ENCODE measurements around the gene PPP2R2C.

Gene PPP2R2C

DNA sequence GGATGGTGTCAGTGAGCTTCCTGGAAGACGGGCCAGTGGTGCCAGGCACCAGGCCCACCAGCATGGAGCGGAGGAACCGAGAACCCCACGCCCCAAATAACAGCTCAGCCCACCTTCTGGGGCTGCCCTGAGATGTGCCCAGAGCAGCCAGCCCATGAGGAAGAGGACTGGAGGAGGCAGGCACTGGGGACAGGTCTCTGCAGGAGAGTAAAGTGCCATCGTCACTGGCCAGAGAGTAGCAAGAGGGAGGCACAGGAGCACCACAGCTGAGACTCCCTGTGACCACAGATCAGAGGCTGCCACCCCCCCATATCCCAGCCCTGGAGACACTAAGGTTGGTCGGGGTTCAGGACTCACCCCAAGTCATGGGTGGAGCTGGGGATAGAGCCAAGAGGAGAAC, 63.0 kb downstream of the PPP2R2C start:
- Histone ChIP-seq H3K4me1 (ENCODE audit: control insufficient read depth, insufficient read depth, low read length) (no peaks in the 10 kb centered on the region), H3K4me3 (ENCODE audit: low read length) (no peak overlapping the region), H3K36me3 (ENCODE audit: control insufficient read depth, insufficient read depth, low read length) (no peaks in the 10 kb centered on the region), H3K27ac (ENCODE audit: low read depth, low read length) (no peak overlapping the region), H3K27me3 (ENCODE audit: control insufficient read depth, insufficient read depth, low read length) (peaks cover 2% of the 10 kb centered on the region), H3K9ac (ENCODE audit: low read length) (no peak overlapping the region)

DNA sequence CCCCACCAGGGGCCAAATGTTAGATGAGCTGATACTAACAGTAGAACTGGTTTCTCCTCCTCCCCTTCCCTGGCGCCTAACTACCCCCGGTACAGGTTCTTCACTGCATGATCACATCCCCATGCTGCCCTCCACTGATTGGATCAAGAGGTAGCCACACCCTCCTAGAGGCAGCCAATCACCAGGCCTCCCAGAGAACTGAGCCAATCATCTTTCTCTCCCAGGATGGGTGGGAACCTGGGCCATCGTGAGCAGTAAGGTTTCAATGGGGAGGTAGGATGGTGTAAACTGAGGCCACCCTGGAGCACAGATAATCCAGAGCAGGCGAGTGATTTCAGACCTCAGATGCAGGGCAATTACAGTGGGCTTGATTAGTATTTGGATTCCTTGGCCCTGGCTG, 64.2 kb downstream of the PPP2R2C start:
- H3K9ac ChIP-seq (ENCODE audit: low read length), result no peak overlapping the region
- H3K4me1 ChIP-seq (ENCODE audit: control insufficient read depth, insufficient read depth, low read length), result no peaks in the 10 kb centered on the region
- H3K27ac ChIP-seq (ENCODE audit: low read depth, low read length), result no peak overlapping the region
- H3K4me3 ChIP-seq (ENCODE audit: low read length), result no peak overlapping the region
- no peaks in the 10 kb centered on the region for H3K36me3 ChIP-seq (ENCODE audit: control insufficient read depth, insufficient read depth, low read length)
- peaks cover 2% of the 10 kb centered on the region for H3K27me3 ChIP-seq (ENCODE audit: control insufficient read depth, insufficient read depth, low read length)

DNA sequence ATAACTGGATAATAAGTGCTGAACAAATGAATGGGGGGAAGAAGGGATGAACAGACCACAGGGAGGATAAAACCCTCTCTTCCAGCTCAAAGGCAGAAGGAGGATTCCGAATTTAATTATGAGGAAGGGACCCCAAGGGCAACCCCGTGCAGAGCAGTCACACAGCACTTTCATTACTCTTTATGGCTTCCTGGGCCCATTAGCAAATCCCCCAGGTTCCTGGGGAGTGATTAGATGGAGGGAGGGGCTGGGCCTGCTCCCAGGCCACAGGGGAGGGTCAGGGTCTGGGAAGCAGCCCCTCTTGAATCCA, 67.1 kb downstream of the PPP2R2C start:
- Histone ChIP-seq H3K27me3 (ENCODE audit: control insufficient read depth, insufficient read depth, low read length) (peaks cover 11% of the 10 kb centered on the region), H3K4me3 (ENCODE audit: low read length) (no peak overlapping the region), H3K4me1 (ENCODE audit: control insufficient read depth, insufficient read depth, low read length) (no peaks in the 10 kb centered on the region), H3K9ac (ENCODE audit: low read length) (no peak overlapping the region), H3K27ac (ENCODE audit: low read depth, low read length) (no peak overlapping the region), H3K36me3 (ENCODE audit: control insufficient read depth, insufficient read depth, low read length) (no peaks in the 10 kb centered on the region)

DNA sequence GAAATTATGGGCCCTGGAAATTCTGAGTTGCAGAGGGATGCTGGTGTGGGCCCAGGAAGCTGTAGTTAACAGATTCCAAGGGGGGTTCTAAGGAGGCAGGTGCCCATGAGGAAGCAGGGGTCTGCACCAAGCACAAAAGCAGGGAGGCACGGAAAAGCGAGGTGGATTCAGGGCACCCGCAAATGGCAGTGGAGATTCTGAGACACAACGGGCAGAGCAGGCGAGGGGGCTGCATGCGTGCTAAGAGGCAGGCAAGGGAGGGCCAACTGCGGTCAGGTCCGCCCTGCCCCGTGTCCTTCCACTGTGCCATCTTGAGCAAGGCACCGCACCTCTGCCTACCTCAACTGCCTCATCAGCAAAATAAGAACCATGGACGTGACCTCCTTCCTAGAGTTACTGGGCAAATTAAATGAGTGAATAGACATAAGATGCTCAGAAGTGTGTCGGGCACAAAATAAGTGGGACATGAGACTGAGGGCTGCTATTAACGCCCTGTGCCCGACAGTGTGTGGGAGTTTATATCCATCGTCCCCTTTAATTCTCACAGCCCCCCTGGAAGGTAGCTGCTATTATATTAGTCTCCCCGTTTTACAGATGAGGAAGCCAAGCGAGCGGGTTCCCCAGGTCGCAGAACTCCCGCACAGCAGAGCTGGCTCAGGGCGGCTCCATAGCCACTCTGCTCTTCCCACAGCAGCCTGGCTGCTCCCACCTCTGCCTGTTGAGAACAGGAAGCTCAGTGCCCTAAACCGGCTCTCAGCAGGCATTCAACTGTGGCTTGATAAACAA, 67.6 kb downstream of the PPP2R2C start:
- Histone ChIP-seq H3K4me3 (ENCODE audit: low read length) (no peak overlapping the region), H3K27me3 (ENCODE audit: control insufficient read depth, insufficient read depth, low read length) (peaks cover 9% of the 10 kb centered on the region), H3K36me3 (ENCODE audit: control insufficient read depth, insufficient read depth, low read length) (no peaks in the 10 kb centered on the region), H3K4me1 (ENCODE audit: control insufficient read depth, insufficient read depth, low read length) (no peaks in the 10 kb centered on the region), H3K27ac (ENCODE audit: low read depth, low read length) (no peak overlapping the region), H3K9ac (ENCODE audit: low read length) (no peak overlapping the region)

DNA sequence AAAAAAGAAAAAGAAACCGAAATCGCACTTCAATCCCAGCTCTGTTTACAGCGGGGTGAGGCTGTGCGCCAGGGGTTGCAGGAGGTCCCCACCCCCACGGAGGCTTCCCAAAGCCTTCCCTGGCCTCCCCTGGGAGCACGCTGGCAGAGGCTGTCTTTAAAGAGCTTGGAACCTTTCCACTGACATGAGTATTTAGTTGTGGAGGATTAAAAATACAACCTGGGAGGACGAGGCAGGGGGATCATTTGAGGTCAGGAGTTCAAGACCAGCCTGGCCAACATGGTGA, 69.1 kb downstream of the PPP2R2C start:
- no peak overlapping the region for H3K27ac ChIP-seq (ENCODE audit: low read depth, low read length)
- peaks cover 9% of the 10 kb centered on the region for H3K27me3 ChIP-seq (ENCODE audit: control insufficient read depth, insufficient read depth, low read length)
- H3K4me1 ChIP-seq (ENCODE audit: control insufficient read depth, insufficient read depth, low read length), result no peaks in the 10 kb centered on the region
- no peak overlapping the region for H3K4me3 ChIP-seq (ENCODE audit: low read length)
- no peak overlapping the region for H3K9ac ChIP-seq (ENCODE audit: low read length)
- H3K36me3 ChIP-seq (ENCODE audit: control insufficient read depth, insufficient read depth, low read length), result no peaks in the 10 kb centered on the region

DNA sequence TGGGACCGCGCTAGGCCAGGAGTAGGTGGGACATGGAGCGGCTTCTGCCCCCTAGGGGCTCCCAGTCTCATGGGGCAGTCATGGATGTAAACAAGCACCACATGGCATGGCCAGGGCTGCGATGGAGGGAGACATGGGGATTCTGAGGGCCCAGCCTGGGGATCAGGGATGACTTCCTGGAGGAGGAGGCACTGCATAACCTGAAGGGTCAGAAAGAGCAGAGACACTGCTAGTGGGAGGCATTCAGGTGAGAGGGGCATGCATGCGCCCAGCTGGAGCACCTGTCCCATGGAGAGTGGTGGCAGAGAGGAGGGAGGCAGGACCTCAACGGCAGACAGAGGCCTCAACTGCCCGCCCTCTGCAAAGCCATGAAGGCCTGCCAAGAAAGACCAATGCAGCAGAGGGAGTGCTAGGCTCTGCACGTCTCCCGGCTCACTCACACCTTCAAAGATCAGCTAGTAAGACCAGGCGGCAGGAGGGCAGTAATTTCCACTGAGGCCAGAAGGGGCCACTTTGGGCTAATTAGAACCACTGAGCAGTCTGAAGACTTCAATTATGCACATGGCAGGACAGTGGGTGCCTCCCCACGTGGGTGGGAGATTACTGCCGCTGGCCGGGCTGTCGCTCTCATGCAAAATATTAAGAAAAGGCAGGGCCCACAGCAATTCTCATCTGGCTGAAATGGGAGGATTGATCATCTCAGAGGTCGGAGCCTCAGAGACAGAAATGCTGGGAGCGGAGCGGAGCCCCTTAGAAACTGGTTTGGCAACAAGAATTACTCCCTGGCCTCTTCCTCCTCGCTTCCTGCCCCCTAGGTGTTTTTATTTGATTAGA, 69.6 kb downstream of the PPP2R2C start:
- Histone ChIP-seq H3K9ac (ENCODE audit: low read length) (no peak overlapping the region), H3K27ac (ENCODE audit: low read depth, low read length) (no peak overlapping the region), H3K4me3 (ENCODE audit: low read length) (no peak overlapping the region), H3K27me3 (ENCODE audit: control insufficient read depth, insufficient read depth, low read length) (peaks cover 9% of the 10 kb centered on the region), H3K36me3 (ENCODE audit: control insufficient read depth, insufficient read depth, low read length) (no peaks in the 10 kb centered on the region), H3K4me1 (ENCODE audit: control insufficient read depth, insufficient read depth, low read length) (no peaks in the 10 kb centered on the region)

DNA sequence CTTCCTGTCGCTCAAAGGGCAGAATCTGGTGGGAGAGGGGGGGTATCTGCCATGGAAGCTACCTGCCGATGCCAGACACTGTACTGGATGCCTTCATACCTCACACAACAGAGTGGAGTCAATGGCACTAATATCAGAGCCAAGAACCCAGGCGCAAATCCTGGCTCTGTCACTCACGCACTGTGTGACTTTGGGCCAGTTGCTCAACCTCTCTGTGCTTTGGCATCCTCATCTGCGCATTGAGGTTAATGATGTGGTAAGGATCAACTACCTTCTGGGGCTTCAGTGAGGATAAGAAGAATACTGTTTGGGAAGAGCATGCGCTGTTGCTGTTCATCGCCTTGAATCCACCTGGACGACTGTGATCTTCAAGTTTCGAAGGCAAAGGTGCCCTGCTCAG, 70.6 kb downstream of the PPP2R2C start:
- H3K4me1 ChIP-seq (ENCODE audit: control insufficient read depth, insufficient read depth, low read length), result no peaks in the 10 kb centered on the region
- H3K4me3 ChIP-seq (ENCODE audit: low read length), result no peak overlapping the region
- H3K36me3 ChIP-seq (ENCODE audit: control insufficient read depth, insufficient read depth, low read length), result no peaks in the 10 kb centered on the region
- no peak overlapping the region for H3K27ac ChIP-seq (ENCODE audit: low read depth, low read length)
- H3K9ac ChIP-seq (ENCODE audit: low read length), result no peak overlapping the region
- peaks cover 9% of the 10 kb centered on the region for H3K27me3 ChIP-seq (ENCODE audit: control insufficient read depth, insufficient read depth, low read length)

DNA sequence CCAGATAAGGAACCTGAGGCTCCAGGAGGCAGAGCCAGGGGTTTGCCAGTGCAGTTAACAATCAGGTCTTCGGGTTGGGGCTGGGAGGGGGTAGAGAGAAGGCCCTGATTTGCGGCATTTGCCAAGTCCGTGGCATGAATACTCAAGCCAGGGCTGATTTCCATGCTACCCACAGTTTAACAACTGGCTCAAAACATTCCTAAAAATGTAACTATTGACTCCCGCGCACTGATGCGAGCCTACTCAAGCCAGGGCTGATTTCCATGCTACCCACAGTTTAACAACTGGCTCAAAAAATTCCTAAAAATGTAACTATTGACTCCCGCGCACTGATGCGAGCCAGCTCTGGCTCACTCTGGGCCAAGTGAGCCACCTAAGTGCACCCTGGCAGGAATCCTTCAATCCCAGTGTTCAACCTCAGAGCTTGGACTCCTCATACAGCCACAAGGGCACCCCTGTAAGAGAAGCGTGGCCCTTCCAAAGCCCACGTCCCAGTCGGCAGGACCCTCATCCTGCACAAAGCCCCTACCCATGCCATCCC, 75.6 kb downstream of the PPP2R2C start:
- Histone ChIP-seq H3K9ac (ENCODE audit: low read length) (no peak overlapping the region), H3K36me3 (ENCODE audit: control insufficient read depth, insufficient read depth, low read length) (no peaks in the 10 kb centered on the region), H3K4me3 (ENCODE audit: low read length) (no peak overlapping the region), H3K27ac (ENCODE audit: low read depth, low read length) (no peak overlapping the region), H3K27me3 (ENCODE audit: control insufficient read depth, insufficient read depth, low read length) (no peaks in the 10 kb centered on the region), H3K4me1 (ENCODE audit: control insufficient read depth, insufficient read depth, low read length) (no peaks in the 10 kb centered on the region)

DNA sequence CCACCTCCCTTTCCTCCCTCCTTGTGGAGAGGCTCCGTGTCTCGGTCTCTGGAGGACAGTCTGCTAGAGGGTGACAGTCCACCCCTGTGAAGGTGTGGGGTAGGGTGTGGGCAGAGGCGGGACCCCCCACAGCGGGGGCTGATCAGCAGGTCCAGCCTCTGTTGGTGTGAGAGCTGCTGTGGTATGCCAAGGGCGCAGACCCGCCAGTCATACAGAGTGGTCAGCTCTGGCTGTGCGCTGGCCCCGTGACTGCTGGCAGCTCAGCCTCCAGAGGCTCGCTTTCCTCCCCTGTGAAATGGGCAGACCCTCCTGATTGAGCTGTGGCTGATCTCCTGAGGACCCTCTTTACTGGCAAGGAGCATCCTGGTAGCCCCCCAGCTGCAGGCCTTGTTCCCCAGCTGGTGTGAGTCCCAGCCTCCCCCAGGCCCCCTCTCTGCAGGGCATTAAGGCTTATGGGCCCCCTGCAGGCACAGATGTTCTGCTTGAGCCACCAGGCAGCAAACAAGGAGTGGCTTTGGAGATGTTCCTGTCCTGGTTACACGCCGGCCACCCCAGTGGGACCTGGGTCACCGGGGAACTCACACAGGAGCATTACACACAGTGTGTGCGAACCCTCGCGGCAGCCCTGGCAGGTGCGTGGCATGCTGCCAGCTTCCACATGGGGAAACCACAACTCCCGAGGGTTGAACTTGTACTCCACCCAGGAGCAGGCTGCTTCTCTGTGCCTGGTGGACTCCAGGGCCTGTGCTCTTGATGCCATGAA, 76.8 kb downstream of the PPP2R2C start:
- Histone ChIP-seq H3K27me3 (ENCODE audit: control insufficient read depth, insufficient read depth, low read length) (no peaks in the 10 kb centered on the region), H3K27ac (ENCODE audit: low read depth, low read length) (no peak overlapping the region), H3K36me3 (ENCODE audit: control insufficient read depth, insufficient read depth, low read length) (no peaks in the 10 kb centered on the region), H3K4me1 (ENCODE audit: control insufficient read depth, insufficient read depth, low read length) (no peaks in the 10 kb centered on the region), H3K9ac (ENCODE audit: low read length) (no peak overlapping the region), H3K4me3 (ENCODE audit: low read length) (no peak overlapping the region)

DNA sequence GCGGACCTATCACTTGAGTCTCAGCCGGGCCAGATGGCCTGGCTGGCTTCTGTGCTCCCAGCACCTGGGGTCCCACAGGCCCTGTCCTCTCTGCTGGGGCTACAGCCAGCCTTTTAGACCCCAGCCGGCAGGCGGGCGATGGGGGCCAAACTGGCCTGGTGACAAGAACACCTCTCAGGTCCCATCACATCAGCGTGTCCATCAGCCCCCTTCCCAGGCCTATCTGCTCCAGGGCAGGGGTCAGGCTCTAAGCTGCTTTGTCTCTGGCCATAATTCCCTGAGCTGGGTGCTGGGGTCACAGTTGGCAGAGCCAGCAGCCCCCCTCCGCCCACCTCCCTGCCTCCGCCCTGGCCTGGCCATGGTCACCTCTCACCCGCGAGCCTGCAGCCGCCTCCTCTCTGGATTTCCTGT, 77.7 kb downstream of the PPP2R2C start:
- no peaks in the 10 kb centered on the region for H3K4me1 ChIP-seq (ENCODE audit: control insufficient read depth, insufficient read depth, low read length)
- H3K36me3 ChIP-seq (ENCODE audit: control insufficient read depth, insufficient read depth, low read length), result no peaks in the 10 kb centered on the region
- peaks cover 4% of the 10 kb centered on the region for H3K27me3 ChIP-seq (ENCODE audit: control insufficient read depth, insufficient read depth, low read length)
- no peak overlapping the region for H3K9ac ChIP-seq (ENCODE audit: low read length)
- no peak overlapping the region for H3K4me3 ChIP-seq (ENCODE audit: low read length)
- no peak overlapping the region for H3K27ac ChIP-seq (ENCODE audit: low read depth, low read length)

DNA sequence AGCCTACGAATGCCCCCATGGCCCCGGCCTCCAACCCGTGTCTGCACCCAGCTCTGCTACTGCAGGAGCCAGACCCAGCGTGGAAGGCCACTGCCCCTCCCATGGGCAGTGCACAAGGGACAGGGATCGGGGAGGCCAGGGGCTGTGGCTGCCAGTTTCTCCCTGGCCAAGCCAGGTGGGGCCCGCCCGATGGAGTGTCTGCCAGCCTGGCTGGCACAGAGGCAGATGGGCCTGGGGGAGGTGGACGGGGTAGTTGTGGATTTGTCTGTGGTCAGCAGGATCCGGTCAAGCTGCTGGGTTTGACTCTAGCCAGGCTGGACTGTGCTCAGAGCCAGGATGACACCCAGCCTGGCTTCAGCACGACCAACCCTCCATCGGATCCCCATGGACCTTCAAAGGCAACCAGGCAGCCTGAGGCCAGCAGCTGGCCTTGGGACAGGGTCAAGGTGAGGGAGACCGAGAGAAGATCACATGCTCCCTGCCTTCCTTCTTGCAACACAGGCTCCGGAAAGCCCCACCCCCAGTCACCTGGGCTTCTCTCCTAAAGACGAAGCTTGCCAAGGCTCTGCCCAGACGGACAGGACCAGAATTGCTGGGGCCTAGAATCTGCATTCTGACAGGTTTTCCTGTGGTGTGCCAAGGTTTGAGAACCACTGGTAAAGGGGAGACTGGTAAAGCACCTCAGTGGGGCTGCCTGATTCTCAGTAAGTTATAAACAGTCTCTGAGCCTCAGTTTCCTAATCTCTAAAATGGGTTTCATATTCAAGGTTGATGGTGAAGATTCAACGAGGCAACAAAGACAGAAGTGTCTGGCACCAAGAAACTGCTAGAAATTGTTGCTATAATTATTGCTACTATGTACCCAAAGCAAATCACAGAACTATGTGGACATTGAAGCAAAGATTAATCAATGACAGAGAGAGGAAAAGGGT, 78.6 kb downstream of the PPP2R2C start:
- no peak overlapping the region for H3K27ac ChIP-seq (ENCODE audit: low read depth, low read length)
- no peak overlapping the region for H3K4me3 ChIP-seq (ENCODE audit: low read length)
- no peak overlapping the region for H3K9ac ChIP-seq (ENCODE audit: low read length)
- H3K27me3 ChIP-seq (ENCODE audit: control insufficient read depth, insufficient read depth, low read length), result peaks cover 4% of the 10 kb centered on the region
- H3K36me3 ChIP-seq (ENCODE audit: control insufficient read depth, insufficient read depth, low read length), result no peaks in the 10 kb centered on the region
- H3K4me1 ChIP-seq (ENCODE audit: control insufficient read depth, insufficient read depth, low read length), result no peaks in the 10 kb centered on the region

DNA sequence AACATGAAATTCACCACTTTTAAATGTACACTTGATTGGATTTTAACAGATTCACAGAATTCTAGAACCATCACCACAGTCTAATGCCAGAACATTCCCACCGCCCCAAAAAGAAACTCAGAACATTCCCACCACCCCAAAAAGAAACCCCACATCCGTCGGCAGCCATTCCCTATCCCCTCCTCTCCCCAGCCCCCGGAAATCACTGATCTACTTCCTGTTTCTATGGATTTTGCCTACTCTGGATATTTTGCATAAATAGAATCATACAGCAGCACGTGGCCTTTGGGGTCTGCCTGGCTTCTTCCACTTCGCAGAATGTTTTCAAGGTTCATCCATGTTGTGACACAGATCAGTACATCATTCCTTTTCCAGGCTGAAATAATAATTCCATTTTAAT, 79.3 kb downstream of the PPP2R2C start:
- H3K9ac ChIP-seq (ENCODE audit: low read length), result no peak overlapping the region
- no peak overlapping the region for H3K4me3 ChIP-seq (ENCODE audit: low read length)
- no peaks in the 10 kb centered on the region for H3K36me3 ChIP-seq (ENCODE audit: control insufficient read depth, insufficient read depth, low read length)
- H3K27ac ChIP-seq (ENCODE audit: low read depth, low read length), result no peak overlapping the region
- peaks cover 4% of the 10 kb centered on the region for H3K27me3 ChIP-seq (ENCODE audit: control insufficient read depth, insufficient read depth, low read length)
- no peaks in the 10 kb centered on the region for H3K4me1 ChIP-seq (ENCODE audit: control insufficient read depth, insufficient read depth, low read length)

All from rectal smooth muscle tissue (tissue), 1 donor.